Right kidney (tissue), 1 donor: ENCODE measurements around the gene HDAC4.
A peak's percentile ranks its signal among the peaks of the same experiment; 100 is the strongest.

ENCODE experiments used
- DNase-seq: peaks from one replicate; pipeline ENCODE4 v3.0.0-alpha.2; 2016

The HDAC4 gene

DNA sequence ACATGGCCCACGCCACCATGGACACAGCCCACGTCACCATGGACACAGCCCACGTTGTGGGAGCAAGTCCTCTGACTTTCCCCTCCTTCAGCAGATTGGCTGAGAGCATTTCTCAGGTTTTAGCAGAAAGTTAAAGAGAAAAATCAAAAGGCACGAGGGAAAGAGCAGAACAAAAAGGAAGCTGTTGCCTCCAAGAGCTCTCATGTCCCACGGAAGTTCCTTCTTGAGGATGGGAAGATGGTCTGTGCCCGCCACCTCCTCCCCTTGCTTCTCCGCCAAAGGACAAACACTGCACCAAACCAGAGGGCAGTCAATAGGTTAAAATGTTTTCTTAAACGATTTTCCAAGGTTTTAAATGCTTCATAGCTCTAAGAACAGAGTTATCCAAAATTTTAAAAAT is 148.4 kb downstream of the HDAC4 start:
- no peak for DNase-seq

DNA sequence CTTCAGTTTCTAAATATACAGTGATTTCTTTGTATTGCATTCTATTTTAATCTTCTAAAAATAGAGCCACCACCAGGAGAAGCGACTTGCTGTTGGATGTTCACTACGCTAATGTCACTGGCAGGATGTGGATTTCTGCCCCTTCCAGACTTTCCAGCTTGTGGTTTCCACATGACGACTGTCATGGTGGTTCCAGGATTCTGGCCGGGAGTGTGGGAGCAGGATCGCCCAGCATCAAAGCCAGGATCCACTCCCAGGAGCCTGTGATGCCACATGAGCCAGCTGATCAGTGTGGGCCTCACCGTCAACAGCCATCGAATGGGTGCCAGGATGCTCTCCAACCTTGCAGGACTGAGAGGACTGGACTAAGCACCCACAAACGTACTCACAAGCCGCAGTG is 148.8 kb downstream of the HDAC4 start:
- DNase-seq, result no peak

DNA sequence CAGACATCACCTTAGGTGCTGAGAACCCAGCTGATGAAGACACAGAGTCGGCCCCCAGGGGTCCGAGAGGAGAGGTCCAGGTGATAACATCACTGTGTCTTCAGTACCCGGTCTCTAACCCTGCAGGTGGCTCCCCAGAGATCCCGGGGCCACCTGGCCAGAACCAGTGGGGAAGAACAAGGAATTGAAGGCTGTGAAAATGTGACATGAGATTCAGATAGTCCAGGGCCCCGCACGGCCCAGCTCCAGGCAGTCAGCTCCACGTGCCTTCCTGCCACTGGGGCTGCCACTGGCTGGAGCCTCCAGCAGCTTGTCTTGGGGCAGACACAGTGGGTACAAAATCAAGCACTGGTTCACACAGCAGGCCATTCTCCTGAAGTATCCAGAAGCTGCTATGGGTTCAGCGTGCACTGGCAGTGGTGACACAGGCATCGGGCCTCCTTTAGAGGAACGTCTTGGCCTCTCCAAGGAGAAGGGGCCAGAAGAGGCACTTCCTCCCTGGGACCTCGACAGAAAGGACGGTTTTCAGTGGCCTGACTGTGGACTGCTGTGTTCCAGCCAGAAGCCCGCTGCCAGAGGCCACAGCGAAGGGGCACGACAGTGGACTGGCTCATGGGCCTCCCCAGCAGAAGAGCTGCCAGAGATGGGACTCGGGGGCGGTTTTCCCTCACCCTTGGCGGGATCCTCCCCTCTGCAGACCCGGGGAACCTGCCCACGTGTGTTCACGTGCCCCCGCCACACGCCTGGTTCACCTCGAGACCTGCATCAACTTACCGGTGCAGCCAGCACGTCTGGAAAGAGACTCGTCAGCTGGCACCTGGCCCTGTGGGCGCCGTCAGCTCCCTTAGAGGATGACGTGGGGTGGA is 150.4 kb downstream of the HDAC4 start:
- DNase-seq, result no peak

DNA sequence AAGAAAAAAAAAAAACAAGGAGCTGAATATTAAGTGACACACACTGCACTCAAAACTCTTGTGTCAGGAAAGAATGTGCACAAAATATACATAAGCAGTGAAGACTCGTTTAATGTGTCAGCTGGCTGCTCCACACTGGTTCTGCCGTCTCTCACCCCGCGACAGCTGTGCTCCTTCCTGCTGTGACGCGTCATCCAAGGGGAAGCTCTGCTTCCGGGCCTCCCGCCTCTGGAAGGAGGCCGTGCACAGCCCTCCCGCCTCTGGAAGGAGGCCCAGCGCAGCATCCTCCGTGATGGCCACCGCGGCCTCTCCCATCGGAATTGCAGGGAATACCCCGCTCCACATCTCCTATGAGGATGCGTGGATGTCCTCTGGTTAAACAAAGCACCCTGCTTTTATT is 151.0 kb downstream of the HDAC4 start:
- DNase-seq, result no peak

DNA sequence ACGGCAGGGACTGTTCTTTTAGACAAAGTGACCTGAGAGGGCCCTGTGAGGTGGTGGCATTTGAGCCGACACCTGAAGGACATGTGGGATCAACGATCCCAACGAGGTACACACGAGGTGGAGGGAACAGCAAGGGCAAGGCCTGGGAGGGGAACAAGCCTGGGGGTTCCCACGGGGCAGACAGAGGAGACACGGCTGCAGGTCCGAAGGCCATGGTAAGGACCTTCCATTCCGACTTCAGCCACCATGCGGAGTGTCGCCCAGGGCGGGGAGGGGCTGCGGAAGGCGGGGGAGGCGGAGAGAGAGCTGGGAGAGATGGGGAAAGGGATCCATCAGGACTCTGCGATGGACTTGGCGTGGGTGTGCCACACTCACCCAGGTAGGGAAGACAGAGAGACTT is 151.8 kb downstream of the HDAC4 start:
- DNase-seq, result no peak

DNA sequence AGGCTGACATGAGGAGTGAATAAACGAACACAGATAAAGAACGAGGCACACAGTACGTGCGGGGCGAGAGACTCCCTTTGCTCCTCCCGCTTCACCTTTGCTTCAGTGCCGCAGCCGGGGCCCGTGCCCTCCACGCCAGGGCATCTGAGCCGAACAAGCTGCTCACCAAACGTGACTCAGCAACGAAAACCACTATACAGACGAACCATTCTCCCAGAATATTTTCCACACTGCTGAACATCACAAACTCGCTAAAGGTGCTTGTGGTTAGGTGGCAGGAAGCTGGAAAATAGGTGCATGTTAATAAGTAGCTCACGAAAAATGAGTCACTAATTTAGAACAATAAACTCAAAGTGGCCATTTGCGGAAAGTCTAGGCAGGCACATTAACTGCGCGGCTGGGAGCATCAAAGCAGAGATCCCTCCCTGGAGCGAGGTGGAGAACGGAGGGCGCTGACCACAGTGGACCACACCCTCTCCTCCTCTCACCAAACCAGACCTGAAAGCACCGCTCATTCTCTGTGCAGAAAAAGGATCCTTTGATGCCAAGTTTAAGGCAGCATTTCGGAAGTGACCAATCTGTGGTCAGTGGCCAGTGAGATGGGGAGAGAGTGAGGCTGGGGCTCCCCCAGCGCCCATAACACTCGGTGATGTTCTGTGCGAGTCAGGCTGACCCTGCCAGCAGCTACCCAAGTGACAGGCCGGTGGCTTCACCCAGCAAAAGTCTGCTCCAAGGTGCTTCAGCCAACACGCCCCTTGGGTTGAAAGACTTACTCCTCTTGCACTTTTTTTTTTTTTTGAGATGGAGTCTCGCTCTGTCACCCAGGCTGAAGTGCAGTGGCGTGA is 153.2 kb downstream of the HDAC4 start:
- peak; percentile 49 for DNase-seq

DNA sequence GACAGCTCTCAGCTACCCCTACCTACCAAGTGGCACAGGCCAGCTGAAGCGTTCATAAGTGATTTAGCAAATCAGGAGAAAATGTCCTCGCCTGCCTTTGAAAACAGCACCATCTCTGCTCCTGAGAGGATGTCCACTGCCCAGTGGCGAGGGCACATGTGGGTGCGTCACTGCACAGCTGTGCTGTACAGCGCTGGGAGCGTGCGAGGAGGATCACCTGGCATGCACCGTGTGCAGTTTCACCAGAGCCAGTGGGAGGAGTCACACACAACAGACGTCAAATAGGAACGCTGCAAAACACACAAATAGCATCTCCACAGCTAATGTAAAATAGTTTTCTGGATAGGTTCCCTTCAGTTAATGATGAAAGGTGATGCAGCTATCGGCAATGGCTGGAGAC is 154.1 kb downstream of the HDAC4 start:
- no peak for DNase-seq

DNA sequence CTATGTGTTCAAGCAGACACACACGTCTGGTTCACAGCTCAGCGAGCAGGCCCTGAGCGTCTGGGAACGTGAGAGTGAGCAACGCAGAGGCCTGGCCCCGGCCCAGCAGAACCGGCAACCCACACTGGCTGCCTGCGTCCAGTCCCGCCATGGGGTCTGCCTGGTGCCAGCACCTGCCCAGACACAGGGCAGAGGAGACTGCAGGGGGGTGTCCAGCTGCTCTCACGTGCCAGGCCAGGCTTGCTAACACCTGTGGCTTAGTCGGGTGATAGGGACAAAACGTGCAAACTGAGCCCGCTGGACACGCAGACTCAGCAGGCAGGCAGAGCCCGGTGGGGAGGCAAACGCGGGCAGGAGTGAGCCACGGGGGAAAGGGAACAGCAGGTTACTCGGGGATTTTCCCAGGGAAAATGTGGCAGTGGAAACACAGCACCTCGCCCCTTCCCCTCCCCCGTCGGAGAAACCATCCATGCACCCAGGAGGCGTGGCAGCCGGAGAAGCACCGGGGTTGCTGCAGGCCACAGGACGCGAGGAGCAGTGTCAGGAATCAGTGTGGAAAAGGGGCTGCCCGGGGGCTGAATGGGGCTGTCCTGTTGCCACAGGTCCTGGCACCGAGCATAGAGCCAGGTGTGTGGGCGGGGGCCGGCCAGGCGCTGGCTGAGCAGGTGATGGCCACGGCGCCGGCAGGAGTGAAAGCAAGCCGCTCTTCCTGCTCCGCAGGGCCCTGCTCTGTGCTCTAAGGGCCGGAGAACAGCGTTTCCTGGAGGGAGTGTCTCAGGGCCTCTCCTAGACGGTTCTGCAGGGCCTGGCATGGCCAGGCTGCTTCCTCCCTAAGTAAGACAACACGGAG is 154.7 kb downstream of the HDAC4 start:
- DNase-seq, result peak; percentile 68

DNA sequence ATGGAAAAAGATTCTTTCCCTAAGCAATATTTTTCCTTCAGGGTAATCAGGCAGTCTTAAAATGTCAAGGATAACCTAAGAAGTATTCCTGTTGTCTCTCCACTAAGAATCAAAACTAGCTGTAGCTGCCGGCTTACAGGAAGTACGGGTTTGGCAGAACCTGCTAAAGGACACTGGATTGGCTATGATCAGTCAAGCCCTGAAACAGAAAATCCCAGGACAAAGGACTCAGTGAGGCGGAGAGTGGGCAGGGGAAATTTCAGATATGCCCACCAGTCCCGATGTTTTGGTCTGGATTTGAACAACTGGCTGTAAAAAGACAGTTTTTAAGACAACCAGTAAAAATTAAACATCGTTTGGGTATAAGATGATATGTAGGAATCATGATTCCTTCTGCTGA is 155.7 kb downstream of the HDAC4 start:
- peak; percentile 29 for DNase-seq

DNA sequence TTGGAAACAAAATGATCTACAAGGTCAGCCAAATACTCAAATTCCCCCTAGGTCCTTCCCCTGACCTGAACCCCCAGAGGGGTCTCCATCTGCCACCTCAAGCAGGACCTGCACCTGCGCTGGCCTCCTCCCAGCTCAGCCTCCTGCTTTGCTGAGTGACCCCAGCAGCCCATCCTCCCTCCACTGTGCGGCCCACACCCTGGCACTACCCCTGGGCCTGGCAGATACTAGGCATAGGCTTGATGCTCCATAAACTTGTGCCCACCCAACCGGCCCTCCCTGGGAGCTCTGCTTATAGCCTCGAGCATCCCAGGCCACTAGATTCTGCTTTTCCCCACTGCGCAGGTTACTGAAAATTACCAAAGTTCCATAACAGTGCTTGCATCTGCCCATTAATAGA is 156.2 kb downstream of the HDAC4 start:
- peak; percentile 6 for DNase-seq

DNA sequence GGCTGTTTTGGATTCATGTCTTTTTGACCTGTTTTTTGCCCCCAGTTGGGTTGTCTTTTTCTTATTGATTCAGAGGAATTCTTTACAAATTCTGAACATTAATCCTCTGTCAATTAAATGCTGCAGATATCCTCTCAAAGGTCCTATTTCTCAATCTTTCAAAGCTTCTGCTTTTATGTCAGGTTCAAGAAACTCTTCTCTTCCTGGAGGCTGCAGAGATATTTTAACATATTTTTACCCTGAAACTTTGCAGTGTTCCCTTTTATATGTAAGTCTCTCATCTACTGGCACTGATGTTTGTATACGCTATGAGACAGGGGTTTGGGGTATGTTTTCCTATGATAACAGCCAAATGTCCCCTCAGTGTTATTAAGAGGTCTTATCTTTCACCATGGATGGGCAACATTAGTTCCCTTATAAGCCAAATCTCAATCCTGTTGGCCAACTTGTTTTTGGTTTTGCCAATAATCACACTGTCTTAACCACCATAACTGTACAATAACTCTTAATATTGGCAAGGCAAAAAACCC is 159.3 kb downstream of the HDAC4 start:
- no peak for DNase-seq

DNA sequence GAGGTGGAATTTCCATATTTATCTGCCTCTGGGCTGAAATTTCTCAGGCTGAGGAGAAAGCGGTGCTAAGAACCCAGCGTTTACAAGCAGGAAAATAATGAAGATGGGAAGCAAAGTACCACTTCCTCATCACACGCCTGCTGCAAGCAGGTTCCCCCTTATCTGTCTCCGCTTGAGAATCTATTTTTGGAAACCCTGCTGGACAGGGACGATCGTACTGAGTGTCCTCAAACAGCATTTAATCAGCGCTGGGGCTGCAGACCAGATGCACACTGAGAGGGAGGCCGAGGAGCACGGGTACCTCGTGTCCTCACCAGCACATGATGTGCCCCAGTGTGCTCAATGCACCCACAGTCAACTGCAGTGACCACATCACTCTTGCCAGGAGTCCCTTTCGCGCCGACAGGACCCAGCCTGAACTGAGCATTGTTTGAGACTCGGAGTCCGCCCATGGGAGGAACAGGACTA is 160.4 kb downstream of the HDAC4 start:
- no peak for DNase-seq

DNA sequence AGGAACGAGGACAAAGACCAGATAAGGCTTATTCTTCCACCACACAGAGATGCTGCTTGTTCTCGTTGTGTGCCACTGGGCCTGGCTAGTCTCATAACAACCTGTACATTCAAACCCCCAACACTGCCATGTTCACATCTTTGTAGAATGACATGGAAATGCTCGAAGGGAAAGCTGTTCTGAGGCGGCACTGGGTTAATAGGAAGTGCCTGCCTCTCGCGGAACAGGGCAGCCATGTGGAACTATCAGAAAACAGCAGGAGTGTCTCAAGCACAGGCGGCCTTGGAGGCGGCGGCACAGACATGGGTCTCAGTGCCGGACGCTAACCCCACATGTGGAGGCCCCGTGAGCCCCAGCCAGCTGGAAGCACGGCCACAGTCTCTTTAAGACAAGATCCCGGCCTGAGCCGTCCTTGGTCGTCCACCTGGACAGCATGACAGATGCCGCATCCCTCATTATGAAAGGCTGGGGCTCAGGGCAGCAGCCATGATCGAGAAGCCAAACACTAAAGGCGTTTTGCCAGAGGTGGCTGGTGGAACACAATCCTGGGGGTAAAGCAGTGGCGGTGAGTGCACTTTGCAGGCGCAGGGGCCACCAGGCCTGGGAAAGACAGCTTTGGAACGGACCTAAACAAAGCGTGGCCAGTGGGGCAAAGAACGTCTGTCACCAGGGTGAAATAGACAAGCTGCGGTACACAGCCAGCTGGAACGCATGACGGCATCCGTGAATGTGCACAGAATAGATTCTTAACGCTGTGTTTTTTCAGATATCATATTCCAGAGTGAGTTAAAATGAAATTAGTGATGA is 161.0 kb downstream of the HDAC4 start:
- peak; percentile 72 for DNase-seq

DNA sequence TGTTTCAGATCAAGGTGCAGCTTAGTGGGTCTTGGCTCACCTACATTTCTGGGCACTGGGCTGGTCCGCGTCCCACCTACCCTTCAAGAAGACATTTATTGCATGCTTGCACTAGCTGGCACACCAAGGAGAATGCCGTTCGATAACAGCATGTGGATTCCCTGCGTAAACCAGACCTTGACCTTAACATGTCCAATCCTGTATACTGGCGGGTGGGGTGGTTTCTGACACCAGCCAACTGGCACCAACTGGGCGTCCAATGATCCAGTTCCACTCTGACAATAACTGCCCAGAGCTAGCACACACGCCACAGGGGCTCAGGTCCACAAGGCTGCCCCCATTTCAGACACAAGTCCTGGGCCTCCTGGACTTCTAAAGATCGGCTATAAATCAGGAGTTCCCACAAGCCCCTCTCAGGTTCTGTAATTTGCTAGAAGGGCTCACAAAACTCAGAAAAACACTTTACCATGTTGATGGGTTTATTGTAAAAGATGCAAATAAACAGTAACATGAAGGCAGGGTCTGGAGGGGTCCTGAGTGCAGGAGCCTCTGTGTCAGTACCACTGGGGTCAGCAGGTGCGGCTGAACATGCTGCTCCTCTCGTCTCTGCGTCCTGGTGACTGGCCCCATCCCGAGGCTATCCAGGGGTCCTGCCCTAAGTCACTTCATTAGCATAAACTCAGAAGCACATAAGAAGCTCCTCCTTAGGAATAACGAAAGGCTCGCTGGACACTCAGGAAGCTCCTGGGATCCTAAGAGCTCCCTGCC is 161.8 kb downstream of the HDAC4 start:
- DNase-seq, result no peak

DNA sequence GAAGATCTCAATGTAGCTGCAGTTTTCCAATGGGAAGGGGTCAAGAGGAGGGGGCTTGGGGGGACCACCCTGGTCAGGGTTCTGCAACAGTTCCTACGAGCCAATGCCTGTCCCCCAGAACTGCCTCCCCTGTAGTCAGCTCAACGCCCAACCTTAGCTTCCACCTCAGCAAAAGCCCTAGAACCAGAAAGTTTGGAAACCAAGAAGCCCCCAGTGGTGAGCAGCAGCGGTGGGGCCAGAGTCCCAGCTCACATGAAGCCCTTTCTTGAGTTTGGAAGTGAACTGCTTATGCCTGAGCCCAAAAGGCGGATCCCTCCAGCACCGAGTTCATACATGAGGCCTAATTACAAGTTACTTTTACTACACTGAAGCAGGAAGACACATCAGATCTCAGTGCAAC is 162.4 kb downstream of the HDAC4 start:
- no peak for DNase-seq

DNA sequence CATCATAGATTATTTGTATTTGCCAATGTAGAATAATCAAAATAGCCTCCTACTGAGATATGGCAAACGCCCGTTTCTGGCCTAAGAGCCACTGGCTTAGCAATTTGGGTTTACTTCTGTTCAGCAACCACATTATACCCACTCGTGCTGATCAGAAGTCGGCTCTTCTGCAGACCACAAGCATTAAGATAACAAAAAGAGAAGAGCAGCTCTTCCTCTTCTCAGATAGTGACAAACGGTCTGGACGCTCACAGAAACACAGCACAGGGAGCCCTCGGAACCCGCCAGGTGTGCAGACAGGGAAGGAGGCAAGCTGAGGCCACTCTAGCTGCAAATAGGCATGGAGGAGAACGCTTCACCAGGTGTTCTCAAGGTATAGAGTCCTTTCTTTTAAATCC is 164.0 kb downstream of the HDAC4 start:
- DNase-seq, result no peak

DNA sequence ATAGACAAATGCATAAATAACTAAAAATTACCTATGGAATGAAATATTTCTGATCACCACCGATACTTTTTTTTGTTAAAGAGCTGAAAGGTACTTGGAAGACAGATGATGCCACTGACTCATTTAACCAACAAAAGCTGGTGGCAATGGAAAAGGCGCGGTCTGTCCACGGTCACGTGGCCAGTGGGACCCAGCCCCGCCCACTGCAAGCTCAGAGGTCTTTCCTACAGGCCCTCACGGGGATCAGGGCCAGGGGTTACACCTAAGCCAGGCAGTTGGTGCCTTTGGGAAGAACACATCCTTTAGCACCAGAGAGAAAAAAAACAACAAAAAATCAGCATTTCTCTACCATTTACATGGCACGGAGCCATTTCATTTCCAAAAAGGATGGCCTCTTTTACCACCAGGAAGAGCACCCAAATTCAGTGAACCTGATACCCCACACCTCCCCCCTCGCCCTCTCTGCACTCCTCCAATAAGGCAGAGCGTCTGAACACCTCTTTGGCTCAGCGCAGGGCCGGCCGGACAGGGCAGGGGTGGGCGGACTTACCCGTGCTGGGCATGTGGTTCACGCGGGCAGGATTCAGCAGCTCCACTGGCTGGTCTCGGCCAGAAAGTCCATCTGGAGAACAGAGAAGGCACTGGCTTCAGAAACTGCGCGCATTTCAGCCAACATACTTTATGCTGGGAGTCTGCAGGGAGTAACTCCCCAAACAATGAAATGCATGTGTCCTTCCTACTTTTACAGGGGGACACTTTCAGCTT is 164.6 kb downstream of the HDAC4 start:
- DNase-seq, result no peak

DNA sequence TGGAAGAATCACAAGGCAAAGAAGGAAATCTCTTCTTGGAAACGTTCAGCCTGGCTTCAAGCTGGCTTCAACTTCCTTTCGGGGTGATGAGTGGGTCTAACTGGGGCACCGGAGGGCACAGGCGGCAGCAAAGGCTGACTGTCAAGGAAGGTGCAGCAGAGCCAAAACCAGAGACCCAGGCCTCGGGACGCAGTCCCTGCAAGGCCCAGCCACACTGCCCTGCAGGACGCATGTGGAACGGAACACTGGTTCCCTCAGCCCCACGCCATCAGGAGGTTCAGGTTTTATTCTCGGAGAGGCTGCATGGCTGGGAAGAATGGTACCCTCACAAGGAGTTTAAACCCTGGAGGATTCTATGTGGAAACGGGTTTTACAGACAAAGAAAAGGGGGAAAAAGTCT is 165.5 kb downstream of the HDAC4 start:
- DNase-seq, result no peak
